Gastrocnemius medialis (tissue), 4 donors: Measurements from ENCODE around the gene CNGA4. TPM values are rescaled to one million over a fixed set of nuclear protein-coding genes. Genes with fewer than 3 reads are reported as not detected.

Experiments
- ATAC-seq, 2 donors: fragments of 150-250 bp; one replicate each; pipeline ENCODE4 v1.9.1; 2016
- DNase-seq, 2 donors: peaks; one replicate each; pipeline ENCODE4 v3.0.0-alpha.2; 2019
- H3K27ac ChIP-seq, 4 donors: fragments of 200-600 bp; sonication (generic); 1 replicate in 1 of 4; 2 replicates in 3 of 4; pipeline ENCODE4 v1.5.1; 2016 to 2018; ENCODE audit warnings: mild to moderate bottlenecking in 2 of 4, moderate library complexity in 1 of 4
- H3K27me3 ChIP-seq, 3 donors: fragments of 200-600 bp; sonication (generic) in 2 of 3; 1 replicate in 1 of 3; 2 replicates in 2 of 3; pipeline versions ENCODE4 v1.5.1 to v1.6.0; 2016 to 2019; ENCODE audit warnings: mild to moderate bottlenecking in 1 of 3, moderate library complexity in 1 of 3
- H3K36me3 ChIP-seq, 2 donors: fragments of 200-600 bp; sonication (generic) in 1 of 2; one replicate each; pipeline ENCODE4 v1.5.1; 2017 to 2018
- H3K4me1 ChIP-seq, 2 donors: fragments of 200-600 bp; sonication (generic) in 1 of 2; one replicate each; pipeline ENCODE4 v1.5.1; 2016 to 2017; ENCODE audit warnings: mild to moderate bottlenecking in 2 of 2
- H3K4me3 ChIP-seq, 4 donors: fragments of 200-600 bp; sonication (generic) in 3 of 4; 1 replicate in 1 of 4; 2 replicates in 3 of 4; pipeline ENCODE4 v1.5.1; 2016 to 2019; ENCODE audit warnings: mild to moderate bottlenecking in 2 of 4
- H3K9me3 ChIP-seq, 3 donors: fragments of 200-600 bp; sonication (generic) in 2 of 3; 1 replicate in 1 of 3; 2 replicates in 2 of 3; pipeline ENCODE4 v1.5.1; 2016 to 2019
- POLR2A ChIP-seq, 2 donors: fragments of 450-650 bp; IDR thresholded peaks; one replicate each; pipeline ENCODE4 v1.6.1; 2017; ENCODE audit warnings: antibody characterized with exemption in 2 of 2, mild to moderate bottlenecking in 2 of 2, moderate library complexity in 2 of 2
- in situ Hi-C, 4 donors: fragments of 200-750 bp; cut with MboI; loops; one replicate each; pipeline versions ENCODE4 v1.15.0 to v1.8.0; 2017; ENCODE audit warnings: low sequenced_read_pairs in 4 of 4
- intact Hi-C: fragments of 100-400 bp; cut with DNase I; formaldehyde crosslinking; loops from one replicate; pipeline ENCODE4 v1.15.1; 2023; ENCODE audit warnings: low total_unique reads
- total RNA-seq, 4 donors: library from RNA; depleted of rRNA; stranded (reverse); fragments of >200 nt; gene quantifications; one replicate each; pipeline versions ENCODE4 v1.1.0 to v1.2.3, GENCODE V29; 2016
- TF ChIP-seq, protein P1 (sequence below), 5 experiments: fragments of 450-650 bp in 3 of 5; fragments of 200-600 bp in 2 of 5; sonication (generic) in 2 of 5; IDR thresholded peaks in 4 of 5; conservative IDR thresholded peaks in 1 of 5; 1 replicate in 4 of 5; 2 replicates in 1 of 5; pipeline ENCODE4 v1.5.1; 2016 to 2019; ENCODE audit warnings: antibody characterized with exemption in 5 of 5, mild to moderate bottlenecking in 3 of 5, moderate library complexity in 3 of 5

Gene CNGA4
- total RNA-seq, 4 donors from 2014 or later: not detected

DNA sequence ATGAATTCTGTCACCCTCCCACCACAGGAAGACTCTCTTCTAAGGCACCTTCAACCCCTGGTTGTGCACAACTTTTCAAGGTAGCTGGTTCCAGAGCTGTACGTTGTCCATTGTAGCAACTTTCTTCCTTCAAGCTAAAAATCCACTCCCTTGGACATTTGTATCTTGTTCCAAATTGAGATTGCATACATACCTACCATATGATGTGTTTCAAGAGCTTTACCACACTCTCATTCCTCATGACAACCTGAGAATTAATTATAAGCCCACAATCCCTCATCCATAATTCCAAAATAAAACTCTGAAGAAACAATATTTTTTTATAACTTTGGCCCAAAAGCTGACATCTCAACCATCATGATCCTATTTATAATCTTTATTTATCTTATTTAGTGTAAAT lies 36.8 kb upstream of the CNGA4 start:
- Histone ChIP-seq H3K27ac (no peak overlapping the region), H3K9me3 (no peaks in the 10 kb centered on the region), H3K4me1 (no peaks in the 10 kb centered on the region), H3K4me3 (no peak overlapping the region), H3K27me3 (no peaks in the 10 kb centered on the region), H3K36me3 (peaks cover 0 to 5% of the 10 kb centered on the region in 2 donors)
- intact Hi-C loops: no loop called here
- in situ Hi-C loops: no loop called here
- TF ChIP-seq, protein P1, sequence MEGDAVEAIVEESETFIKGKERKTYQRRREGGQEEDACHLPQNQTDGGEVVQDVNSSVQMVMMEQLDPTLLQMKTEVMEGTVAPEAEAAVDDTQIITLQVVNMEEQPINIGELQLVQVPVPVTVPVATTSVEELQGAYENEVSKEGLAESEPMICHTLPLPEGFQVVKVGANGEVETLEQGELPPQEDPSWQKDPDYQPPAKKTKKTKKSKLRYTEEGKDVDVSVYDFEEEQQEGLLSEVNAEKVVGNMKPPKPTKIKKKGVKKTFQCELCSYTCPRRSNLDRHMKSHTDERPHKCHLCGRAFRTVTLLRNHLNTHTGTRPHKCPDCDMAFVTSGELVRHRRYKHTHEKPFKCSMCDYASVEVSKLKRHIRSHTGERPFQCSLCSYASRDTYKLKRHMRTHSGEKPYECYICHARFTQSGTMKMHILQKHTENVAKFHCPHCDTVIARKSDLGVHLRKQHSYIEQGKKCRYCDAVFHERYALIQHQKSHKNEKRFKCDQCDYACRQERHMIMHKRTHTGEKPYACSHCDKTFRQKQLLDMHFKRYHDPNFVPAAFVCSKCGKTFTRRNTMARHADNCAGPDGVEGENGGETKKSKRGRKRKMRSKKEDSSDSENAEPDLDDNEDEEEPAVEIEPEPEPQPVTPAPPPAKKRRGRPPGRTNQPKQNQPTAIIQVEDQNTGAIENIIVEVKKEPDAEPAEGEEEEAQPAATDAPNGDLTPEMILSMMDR (IDR thresholded peaks at IDR 0.05 in 4 of 5, conservative IDR thresholded peaks at IDR 0.05 in 1 of 5): no peak
- no peak for TF ChIP-seq POLR2A (IDR thresholded peaks at IDR 0.05)
- ATAC-seq (no peak), DNase-seq (no peak)

- in situ Hi-C loops (no loop called here), intact Hi-C loops (no loop called here)
- H3K36me3 ChIP-seq: peaks cover 0 to 5% of the 10 kb centered on the region in 2 donors
- H3K4me1 ChIP-seq: no peaks in the 10 kb centered on the region
- no peak overlapping the region for H3K4me3 ChIP-seq
- H3K27ac ChIP-seq: no peak overlapping the region
- no peaks in the 10 kb centered on the region for H3K9me3 ChIP-seq
- no peak for ATAC-seq
- TF ChIP-seq, protein P1 (IDR thresholded peaks at IDR 0.05 in 4 of 5, conservative IDR thresholded peaks at IDR 0.05 in 1 of 5): no peak
- no peak for TF ChIP-seq POLR2A (IDR thresholded peaks at IDR 0.05)
- no peaks in the 10 kb centered on the region for H3K27me3 ChIP-seq
- DNase-seq: no peak
Measured at GRCh38 chr11:6203327-6203726, 35.6 kb upstream of the CNGA4 start.

GRCh38 chr11:6204706-6205105 lies 34.2 kb upstream of the CNGA4 start:
- Histone ChIP-seq H3K4me1 (no peaks in the 10 kb centered on the region), H3K27me3 (no peaks in the 10 kb centered on the region), H3K9me3 (no peaks in the 10 kb centered on the region), H3K4me3 (no peak overlapping the region), H3K27ac (no peak overlapping the region), H3K36me3 (peaks cover 0 to 6% of the 10 kb centered on the region in 2 donors)
- TF ChIP-seq, protein P1 (IDR thresholded peaks at IDR 0.05 in 4 of 5, conservative IDR thresholded peaks at IDR 0.05 in 1 of 5): no peak
- no peak for TF ChIP-seq POLR2A (IDR thresholded peaks at IDR 0.05)
- intact Hi-C loops: no loop called here
- in situ Hi-C loops: no loop called here
- DNase-seq: no peak
- no peak for ATAC-seq

DNA sequence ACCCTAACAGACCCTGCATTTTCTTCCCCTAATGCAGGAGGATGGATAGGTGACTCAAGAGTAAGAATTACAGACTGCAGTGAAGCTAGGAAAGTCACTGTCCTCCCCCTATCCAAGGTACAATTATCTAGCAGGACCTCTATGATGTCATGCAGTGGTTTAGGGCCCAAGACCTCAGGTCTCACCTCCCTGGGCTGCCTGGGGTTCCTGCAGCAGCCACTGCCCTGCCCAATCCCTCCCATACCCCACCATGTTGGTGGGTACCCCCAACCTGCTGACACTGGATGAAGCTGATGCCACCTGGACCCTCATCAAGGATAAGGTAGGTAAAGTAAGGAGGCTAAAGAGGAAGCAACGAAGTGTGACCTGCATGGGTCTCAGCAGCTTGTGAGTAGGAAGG lies 33.5 kb upstream of the CNGA4 start, which contains the start of gene C11orf42:
Gene C11orf42 (plus strand): TSS at position 192 of the 400 bp plus-strand sequence. CDS start 59 bp downstream, at position 251.
- TF ChIP-seq, protein P1 (IDR thresholded peaks at IDR 0.05 in 4 of 5, conservative IDR thresholded peaks at IDR 0.05 in 1 of 5): no peak
- no peak for TF ChIP-seq POLR2A (IDR thresholded peaks at IDR 0.05)
- DNase-seq (no peak), ATAC-seq (no peak)
- H3K36me3 ChIP-seq: peaks cover 0 to 12% of the 10 kb centered on the region in 2 donors
- in situ Hi-C loops: no loop called here
- H3K4me1 ChIP-seq: no peaks in the 10 kb centered on the region
- intact Hi-C loops: no loop called here
- no peaks in the 10 kb centered on the region for H3K9me3 ChIP-seq
- no peaks in the 10 kb centered on the region for H3K27me3 ChIP-seq
- no peak within 1 kb of the TSS for H3K4me3 ChIP-seq
- no peak within 1 kb of the TSS for H3K27ac ChIP-seq
